HG03280 (cell line): ENCODE data around the gene KRTAP9-6.
"Not testable (repeated sequence)": the region's sequence is repeated elsewhere in the genome, so short reads cannot be mapped to it uniquely, and the experiment has no call there.

Source experiments
- ATAC-seq: cut with Tn5 transposase; IDR thresholded peaks from one replicate; pipeline ENCODE4 v1.9.1; 2021; ENCODE audit warnings: mild to moderate bottlenecking, moderate library complexity; ENCODE audit not compliant: unreplicated experiment

The KRTAP9-6 gene

DNA sequence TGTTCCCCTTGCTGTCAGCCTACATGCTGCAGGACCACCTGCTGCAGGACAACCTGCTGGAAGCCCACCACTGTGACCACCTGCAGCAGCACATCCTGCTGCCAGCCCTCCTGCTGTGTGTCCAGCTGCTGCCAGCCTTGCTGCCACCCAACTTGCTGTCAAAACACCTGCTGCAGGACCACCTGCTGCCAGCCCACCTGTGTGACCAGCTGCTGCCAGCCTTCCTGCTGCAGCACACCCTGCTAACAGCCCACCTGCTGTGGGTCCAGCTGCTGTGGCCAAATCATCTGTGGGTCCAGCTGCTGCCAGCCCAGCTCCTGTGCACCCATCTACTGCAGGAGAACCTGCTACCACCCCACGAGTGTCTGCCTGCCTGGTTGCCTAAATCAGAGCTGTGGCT lies 6.1 kb downstream of the KRTAP9-6 start:
- ATAC-seq = not testable (repeated sequence)

DNA sequence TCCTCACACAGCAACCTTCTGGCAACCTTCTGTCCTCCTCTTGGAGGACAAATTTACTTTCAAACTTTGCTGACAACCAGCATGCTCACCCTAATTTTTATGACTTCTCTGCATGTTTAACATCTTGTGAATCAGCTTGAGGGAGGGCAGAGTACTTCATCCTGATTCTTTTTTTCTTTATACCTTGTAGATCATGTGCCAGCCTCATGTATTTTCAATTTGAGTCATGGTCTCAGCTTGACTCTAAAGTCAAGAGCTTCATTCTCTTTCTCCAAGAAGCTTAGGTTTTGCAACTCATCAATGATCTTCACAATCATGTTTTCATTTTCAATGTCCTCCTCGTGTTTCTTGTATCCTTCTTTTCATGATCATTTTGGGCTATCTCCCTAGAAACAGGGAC lies 6.7 kb downstream of the KRTAP9-6 start:
- no peak for ATAC-seq

DNA sequence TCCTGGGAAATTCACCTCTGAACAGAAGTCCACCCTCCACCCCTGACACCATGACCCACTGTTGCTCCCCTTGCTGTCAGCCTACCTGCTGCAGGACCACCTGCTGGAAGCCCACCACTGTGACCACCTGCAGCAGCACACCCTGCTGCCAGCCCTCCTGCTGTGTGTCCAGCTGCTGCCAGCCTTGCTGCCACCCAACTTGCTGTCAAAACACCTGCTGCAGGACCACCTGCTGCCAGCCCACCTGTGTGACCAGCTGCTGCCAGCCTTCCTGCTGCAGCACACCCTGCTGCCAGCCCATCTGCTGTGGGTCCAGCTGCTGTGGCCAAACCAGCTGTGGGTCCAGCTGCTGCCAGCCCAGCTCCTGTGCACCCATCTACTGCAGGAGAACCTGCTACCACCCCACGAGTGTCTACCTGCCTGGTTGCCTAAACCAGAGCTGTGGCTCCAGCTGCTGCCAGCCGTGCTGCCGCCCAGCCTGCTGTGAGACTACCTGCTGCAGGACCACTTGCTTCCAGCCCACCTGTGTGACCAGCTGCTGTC lies 10.5 kb downstream of the KRTAP9-6 start, which contains the start of gene KRTAP9-7:
Gene KRTAP9-7 (plus strand): TSS at position 51 of the 543 bp plus-strand sequence. CDS start 0 bp downstream, at position 51.
- ATAC-seq = not testable (repeated sequence)

GRCh38 chr17:41278176-41278955 lies 13.2 kb downstream of the KRTAP9-6 start:
- ATAC-seq = no peak

DNA sequence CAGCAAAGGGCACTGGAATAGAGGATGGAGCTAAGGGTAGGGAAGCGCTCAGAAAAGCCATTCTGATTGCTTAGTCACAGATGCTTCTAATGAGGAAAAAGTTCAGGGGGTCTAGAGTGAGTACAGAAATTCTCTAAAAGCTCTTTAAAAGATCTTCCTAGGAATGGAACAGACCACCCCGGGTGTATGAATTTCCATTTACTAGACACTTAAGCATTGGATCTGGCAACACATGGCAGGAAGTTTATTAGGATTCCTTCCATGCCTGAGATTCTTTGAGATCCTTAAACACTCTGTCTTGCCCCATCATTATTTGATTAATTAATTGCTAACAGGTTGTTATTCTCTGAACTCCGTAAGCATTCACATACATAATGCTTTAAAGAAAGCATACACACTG lies 18.9 kb downstream of the KRTAP9-6 start:
- no peak for ATAC-seq

DNA sequence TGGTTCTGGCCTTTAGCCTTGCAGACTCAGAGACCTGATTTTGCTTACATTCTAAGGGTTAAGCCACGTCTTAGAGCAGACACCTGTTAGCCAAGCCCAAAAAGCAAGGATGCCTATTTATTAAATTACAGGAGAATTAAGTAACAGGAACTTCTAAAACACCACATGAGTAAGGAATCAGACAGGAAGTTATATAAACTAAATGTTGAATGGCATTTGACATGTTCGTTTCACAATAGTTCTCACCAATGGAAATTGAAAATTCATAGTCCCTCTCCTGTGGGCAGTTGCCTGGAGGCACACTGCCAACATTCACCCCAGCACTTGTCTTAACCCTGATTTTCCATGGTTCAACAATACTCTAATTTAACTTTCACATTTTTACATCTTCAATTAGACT lies 19.4 kb downstream of the KRTAP9-6 start:
- no peak for ATAC-seq

DNA sequence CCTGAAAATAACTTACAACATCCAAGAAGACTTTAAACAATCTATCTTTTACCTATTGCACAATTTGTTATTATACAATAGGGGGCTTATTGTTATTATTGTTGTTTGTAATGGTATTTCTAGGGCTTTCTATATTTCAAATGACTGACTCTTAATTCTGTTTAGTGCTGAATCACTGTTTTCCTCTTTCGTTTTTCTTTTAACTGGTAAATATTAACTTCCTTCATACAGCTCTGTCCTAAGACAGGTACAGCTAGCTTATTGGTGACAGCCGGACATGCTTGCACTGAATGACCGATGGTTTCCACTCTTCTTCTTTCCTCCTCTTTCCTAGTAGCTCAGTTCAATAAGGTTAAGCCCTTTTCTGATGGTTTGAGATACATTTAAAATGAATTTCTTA lies 21.9 kb downstream of the KRTAP9-6 start:
- ATAC-seq = no peak

DNA sequence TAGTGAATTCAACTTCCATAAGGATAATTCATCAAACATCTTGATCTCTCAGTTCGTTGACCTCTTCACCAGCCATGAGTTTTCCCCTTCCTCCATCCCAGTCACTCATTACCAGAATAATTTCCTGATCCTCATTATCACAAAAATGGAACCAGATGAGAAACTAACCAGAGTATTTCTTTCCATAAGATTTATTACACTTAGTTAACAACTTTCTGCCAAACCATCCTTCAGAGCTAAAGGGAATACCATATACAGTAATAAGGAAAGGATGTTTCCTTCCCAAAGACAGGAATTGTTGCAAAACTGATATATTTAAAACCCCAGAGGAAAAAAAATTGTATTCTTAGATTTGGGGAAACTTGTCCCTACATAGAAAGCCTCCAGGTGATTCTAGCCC lies 28.8 kb downstream of the KRTAP9-6 start:
- no peak for ATAC-seq

- ATAC-seq = no peak
Observed at GRCh38 chr17:41296846-41297245, 31.7 kb downstream of the KRTAP9-6 start.

DNA sequence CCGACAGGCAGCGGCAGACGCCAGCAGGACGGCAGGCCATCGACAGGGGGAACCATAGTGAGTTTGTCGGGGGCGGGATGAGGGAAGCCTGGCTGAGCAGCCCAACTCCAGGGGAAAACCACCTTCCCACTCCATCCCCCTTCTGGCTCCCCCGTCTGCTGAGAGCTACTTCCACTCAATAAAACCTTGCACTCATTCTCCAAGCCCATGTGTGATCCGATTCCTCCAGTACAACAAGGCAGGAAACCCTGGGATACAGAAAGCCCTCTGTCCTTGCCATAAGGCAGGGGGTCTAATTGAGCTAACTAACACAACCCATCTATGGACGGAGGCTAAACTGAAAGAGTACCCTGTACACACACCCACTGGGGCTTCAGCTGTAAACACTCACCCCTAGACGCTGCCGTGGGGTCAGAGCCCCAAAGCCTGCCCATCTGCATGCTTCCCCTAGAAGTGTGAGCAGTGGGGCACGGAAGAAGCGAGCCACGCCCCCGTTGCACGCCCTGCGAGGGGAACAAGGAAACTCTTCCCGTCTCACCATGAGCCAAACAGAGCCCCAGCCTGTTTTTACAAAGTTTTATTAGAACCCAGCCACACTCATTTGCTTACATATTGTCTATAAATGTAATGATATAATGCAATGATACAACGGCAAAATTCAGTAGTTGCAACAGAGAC lies 33.4 kb downstream of the KRTAP9-6 start:
- no peak for ATAC-seq

DNA sequence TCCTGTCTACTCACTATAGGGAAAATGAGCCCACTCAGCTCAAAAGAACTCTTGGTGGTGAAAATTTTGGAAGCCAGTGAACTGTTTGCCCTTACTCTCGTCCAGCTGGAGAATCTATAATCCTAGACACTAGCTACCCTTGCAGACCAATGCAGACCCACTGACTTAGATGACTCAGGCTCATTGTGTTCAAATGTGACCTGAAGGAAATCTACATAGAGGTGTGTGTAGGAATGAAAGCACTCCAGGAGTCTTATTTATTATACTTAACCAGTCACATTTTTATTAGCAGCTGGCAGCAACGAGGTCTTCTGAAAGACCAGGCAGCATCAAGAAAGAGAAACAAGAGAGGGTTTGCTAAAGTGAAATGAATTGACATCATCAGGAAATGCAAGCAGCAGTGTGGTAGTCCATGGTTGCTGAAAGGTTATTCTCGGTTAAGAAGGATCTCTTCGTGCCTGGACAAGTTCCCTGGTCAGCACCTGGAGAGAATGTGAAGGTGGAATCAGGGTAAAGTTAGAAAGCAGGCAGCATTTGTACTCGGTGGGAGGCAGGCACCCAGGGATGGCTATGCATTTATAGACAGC lies 36.1 kb downstream of the KRTAP9-6 start:
- ATAC-seq = no peak

GRCh38 chr17:41301916-41302901 lies 37.0 kb downstream of the KRTAP9-6 start, which contains the start of gene KRTAP29-1:
Gene KRTAP29-1, minus strand, starts transcription at chr17:41302851. Its CDS starts 0 bp downstream, at chr17:41302851.
- ATAC-seq = no peak

GRCh38 chr17:41302981-41303380 lies 37.8 kb downstream of the KRTAP9-6 start:
- no peak for ATAC-seq

GRCh38 chr17:41304091-41304490 lies 38.9 kb downstream of the KRTAP9-6 start:
- no peak for ATAC-seq

DNA sequence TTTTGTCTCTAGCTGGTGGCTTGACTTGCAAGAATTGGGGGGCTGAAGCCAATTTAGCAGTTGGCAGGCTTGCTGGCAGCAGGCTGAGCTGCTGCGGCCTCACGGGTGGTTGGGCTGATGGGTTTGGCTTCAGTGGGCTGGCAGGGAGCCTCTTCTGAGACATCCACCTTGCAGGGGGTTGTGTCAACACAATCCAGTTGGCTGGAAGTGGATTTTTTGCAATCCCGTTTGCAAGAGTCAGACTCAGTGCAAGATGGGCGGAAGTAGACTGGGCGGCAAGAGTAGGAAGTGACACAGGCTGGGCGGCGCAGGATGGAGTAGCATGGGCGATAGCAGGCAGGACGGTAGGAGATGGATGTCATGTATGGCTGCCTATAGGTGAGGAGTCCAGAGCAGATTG lies 42.5 kb downstream of the KRTAP9-6 start:
- ATAC-seq = no peak

DNA sequence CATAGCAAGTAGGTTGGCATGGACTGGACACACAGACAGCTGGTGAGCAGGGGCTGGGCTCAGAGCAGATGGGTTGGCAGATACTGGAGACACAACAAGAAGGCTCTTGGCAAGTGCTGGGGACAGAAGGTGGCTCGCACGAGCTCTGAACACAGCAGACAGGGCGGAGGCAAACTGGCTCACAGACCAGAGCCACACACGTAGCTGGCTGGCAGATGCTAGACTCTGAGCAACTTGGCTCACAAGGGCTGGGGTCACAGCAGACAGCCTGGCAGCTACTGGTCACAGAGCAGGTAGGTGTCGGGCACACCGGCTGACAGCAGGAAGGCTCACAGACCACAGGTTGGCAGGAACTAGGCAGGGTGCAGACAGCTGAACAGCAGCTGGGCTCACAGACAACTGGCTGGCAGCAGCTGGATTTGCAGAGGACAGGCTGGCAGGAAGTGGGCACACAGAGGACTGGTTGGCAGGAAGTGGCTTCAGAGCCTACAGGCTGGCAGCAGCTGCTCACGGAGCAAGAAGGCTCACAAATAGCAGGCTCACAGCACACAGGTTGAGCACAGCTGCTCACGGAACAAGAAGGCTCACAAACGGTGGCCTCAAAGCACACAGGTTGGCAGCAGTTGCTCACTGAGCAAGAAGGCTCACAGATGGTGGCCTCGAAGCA lies 43.2 kb downstream of the KRTAP9-6 start:
- ATAC-seq = no peak

DNA sequence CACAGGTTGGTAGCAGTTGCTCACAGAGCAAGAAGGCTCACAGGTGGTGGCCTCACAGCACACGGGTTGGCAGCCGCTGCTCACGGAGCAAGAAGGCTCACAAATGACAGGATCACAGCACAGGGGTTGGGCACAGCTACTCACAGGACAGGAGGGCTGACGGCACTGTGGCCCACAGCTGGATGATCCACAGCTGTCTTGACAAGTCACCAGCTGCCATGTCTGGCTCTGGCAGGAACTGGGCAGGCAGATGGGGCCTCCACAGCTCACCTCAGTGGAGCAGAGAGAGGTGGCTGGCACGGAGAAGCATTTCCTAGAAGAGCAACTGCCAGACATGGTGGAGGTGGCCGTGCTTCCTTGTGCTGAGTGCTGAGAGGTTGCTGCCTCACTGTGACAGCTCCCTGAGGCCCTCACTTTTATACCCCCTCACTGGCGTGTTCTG lies 43.8 kb downstream of the KRTAP9-6 start, which contains the start of gene KRTAP16-1:
Gene KRTAP16-1 (minus strand): TSS at position 392 of the 442 bp plus-strand sequence. CDS start 56 bp downstream, at position 336.
- no peak for ATAC-seq

DNA sequence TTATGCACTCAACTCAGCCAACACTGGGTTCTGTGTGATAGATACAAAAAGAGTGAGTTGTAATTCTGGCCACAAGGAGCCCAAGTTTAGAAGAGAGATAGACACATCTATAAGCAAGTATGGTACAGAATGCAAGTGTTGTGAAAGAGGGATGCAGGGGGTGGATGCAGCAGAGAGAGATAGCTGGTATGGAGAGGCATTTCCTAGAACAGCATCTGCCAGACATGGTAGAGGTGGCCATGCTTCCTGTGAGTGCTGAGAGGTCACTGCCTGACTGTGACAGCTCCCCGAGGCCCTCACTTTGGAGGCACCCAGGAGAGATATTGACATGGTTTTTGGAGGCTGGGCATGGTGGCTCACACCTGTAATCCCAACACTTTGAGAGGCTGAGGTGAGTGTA lies 45.9 kb downstream of the KRTAP9-6 start:
- ATAC-seq = no peak

DNA sequence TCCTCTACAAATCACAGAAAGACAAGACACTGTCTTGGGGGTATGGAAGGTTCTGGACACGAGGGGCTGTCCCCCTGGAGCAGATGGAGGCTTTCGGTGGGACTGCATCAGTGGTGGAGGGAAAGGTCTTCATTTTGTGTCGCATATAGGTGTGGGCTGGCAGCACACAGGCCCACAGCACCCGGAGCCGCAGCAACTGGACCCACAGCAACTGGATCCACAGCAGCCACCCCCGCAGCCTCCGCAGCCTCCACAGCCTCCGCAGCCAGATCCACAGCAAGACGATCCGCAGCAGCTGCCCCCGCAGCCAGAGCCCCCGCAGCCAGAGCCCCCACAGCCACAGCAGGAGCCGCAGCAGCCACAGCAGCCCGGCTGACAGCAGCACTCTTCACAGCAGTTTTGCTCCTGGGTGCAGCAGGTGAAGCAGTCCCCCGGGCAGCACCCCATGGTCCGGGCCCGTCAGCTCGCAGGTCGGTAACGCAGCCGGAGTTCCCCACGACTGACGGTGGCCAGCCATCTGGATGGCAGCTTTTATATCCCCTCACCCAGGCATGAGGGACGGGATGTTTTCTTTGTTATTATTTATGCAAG lies 50.1 kb downstream of the KRTAP9-6 start, which contains the start of gene KRTAP17-1:
Gene KRTAP17-1 (minus strand): TSS at position 507 of the 591 bp plus-strand sequence. CDS start 60 bp downstream, at position 447.
- ATAC-seq = no peak
